ENCODE data around the gene SLC38A10.

SLC38A10 gene

GRCh38 chr17:81219476-81220180 is 75.5 kb downstream of the SLC38A10 start:
- Histone ChIP-seq H3K36me3 (peaks cover 59% of the 10 kb centered on the region), H3K4me3 (ENCODE audit: low read depth, low read length) (no peak overlapping the region), H3K9me3 (ENCODE audit: severe bottlenecking) (peaks cover 3% of the 10 kb centered on the region), H3K27ac (no peak overlapping the region), H3K27me3 (ENCODE audit: insufficient read depth, low read depth, severe bottlenecking) (no peaks in the 10 kb centered on the region)
- DNase-seq = no peak
- no peak for TF ChIP-seq CTCF (IDR thresholded peaks at IDR 0.05; ENCODE audit: low read depth, low read length)

GRCh38 chr17:81218991-81219390 is 76.1 kb downstream of the SLC38A10 start:
- no peak overlapping the region for H3K27ac ChIP-seq
- no peak for DNase-seq

GRCh38 chr17:81218459-81218858 is 76.6 kb downstream of the SLC38A10 start:
- Histone ChIP-seq H3K9me3 (ENCODE audit: severe bottlenecking) (peaks cover 3% of the 10 kb centered on the region), H3K4me3 (ENCODE audit: low read depth, low read length) (no peak overlapping the region), H3K27ac (no peak overlapping the region), H3K36me3 (peaks cover 67% of the 10 kb centered on the region), H3K27me3 (ENCODE audit: insufficient read depth, low read depth, severe bottlenecking) (no peaks in the 10 kb centered on the region)
- no peak for DNase-seq
- TF ChIP-seq CTCF (IDR thresholded peaks at IDR 0.05; ENCODE audit: low read depth, low read length) = no peak

More at GRCh38 chr17:81218991-81219390, 76.1 kb downstream of the SLC38A10 start:
- Histone ChIP-seq H3K9me3 (ENCODE audit: severe bottlenecking) (peaks cover 3% of the 10 kb centered on the region), H3K36me3 (peaks cover 61% of the 10 kb centered on the region), H3K4me3 (ENCODE audit: low read depth, low read length) (no peak overlapping the region), H3K27me3 (ENCODE audit: insufficient read depth, low read depth, severe bottlenecking) (no peaks in the 10 kb centered on the region)
- TF ChIP-seq CTCF (IDR thresholded peaks at IDR 0.05; ENCODE audit: low read depth, low read length) = no peak

GRCh38 chr17:81217491-81217890 is 77.6 kb downstream of the SLC38A10 start:
- Histone ChIP-seq H3K27ac (no peak overlapping the region), H3K4me3 (ENCODE audit: low read depth, low read length) (no peak overlapping the region), H3K9me3 (ENCODE audit: severe bottlenecking) (no peaks in the 10 kb centered on the region), H3K27me3 (ENCODE audit: insufficient read depth, low read depth, severe bottlenecking) (no peaks in the 10 kb centered on the region), H3K36me3 (peaks cover 76% of the 10 kb centered on the region)
- DNase-seq = no peak
- no peak for TF ChIP-seq CTCF (IDR thresholded peaks at IDR 0.05; ENCODE audit: low read depth, low read length)

GRCh38 chr17:81213978-81214377 is 81.1 kb downstream of the SLC38A10 start:
- TF ChIP-seq CTCF (IDR thresholded peaks at IDR 0.05; ENCODE audit: low read depth, low read length) = no peak
- H3K4me3 ChIP-seq (ENCODE audit: low read depth, low read length) = no peak overlapping the region
- no peak overlapping the region for H3K27ac ChIP-seq
- H3K36me3 ChIP-seq = peaks cover 67% of the 10 kb centered on the region
- H3K9me3 ChIP-seq (ENCODE audit: severe bottlenecking) = no peaks in the 10 kb centered on the region
- no peaks in the 10 kb centered on the region for H3K27me3 ChIP-seq (ENCODE audit: insufficient read depth, low read depth, severe bottlenecking)
- DNase-seq = no peak

GRCh38 chr17:81212365-81212764 is 82.7 kb downstream of the SLC38A10 start:
- H3K4me3 ChIP-seq (ENCODE audit: low read depth, low read length) = no peak overlapping the region
- H3K9me3 ChIP-seq (ENCODE audit: severe bottlenecking) = no peaks in the 10 kb centered on the region
- H3K27me3 ChIP-seq (ENCODE audit: insufficient read depth, low read depth, severe bottlenecking) = no peaks in the 10 kb centered on the region
- no peak for TF ChIP-seq CTCF (IDR thresholded peaks at IDR 0.05; ENCODE audit: low read depth, low read length)
- peaks cover 65% of the 10 kb centered on the region for H3K36me3 ChIP-seq
- no peak for DNase-seq
- H3K27ac ChIP-seq = no peak overlapping the region

All from WERI-Rb-1 (cell line).